ENCODE measurements around the gene PLOD1. TPM values are rescaled to one million over a fixed set of nuclear protein-coding genes. Genes with fewer than 3 reads are reported as not detected.

Gene PLOD1
- total RNA-seq, 1 donor from 2014 or later: 113 TPM

DNA sequence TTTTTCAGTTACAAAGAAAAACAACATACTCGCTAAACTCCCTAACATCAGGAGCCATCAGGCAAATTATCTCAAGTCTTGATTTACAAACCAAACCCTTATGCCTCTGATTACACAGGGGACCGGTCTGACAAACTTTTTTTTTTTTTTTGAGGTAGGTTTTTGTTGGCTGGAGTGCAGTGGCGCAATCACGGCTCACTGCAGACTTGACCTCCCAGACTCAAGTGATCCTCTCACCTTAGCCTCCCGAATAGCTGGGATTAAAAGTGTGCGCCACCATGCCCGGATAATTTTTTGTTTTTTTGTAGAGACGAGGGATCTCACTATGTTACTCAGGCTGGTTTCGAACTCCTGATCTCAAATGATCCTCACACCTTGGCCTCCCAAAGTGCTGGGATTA is 81.0 kb downstream of the PLOD1 start:
- H3K9me3 Mint-ChIP-seq (ENCODE audit: unreplicated experiment): peaks cover 14% of the 10 kb centered on the region
- H3K27me3 Mint-ChIP-seq (ENCODE audit: unreplicated experiment): peaks cover 7% of the 10 kb centered on the region
- no peak overlapping the region for H3K4me3 Mint-ChIP-seq (ENCODE audit: unreplicated experiment)
- no peaks in the 10 kb centered on the region for H3K36me3 Mint-ChIP-seq (ENCODE audit: unreplicated experiment)
- TF ChIP-seq, protein P1, sequence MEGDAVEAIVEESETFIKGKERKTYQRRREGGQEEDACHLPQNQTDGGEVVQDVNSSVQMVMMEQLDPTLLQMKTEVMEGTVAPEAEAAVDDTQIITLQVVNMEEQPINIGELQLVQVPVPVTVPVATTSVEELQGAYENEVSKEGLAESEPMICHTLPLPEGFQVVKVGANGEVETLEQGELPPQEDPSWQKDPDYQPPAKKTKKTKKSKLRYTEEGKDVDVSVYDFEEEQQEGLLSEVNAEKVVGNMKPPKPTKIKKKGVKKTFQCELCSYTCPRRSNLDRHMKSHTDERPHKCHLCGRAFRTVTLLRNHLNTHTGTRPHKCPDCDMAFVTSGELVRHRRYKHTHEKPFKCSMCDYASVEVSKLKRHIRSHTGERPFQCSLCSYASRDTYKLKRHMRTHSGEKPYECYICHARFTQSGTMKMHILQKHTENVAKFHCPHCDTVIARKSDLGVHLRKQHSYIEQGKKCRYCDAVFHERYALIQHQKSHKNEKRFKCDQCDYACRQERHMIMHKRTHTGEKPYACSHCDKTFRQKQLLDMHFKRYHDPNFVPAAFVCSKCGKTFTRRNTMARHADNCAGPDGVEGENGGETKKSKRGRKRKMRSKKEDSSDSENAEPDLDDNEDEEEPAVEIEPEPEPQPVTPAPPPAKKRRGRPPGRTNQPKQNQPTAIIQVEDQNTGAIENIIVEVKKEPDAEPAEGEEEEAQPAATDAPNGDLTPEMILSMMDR (IDR thresholded peaks at IDR 0.05; ENCODE audit: partially characterized antibody, unreplicated experiment): no peak
- peaks cover 12% of the 10 kb centered on the region for H3K4me1 Mint-ChIP-seq (ENCODE audit: low read depth, unreplicated experiment)
- H3K27ac Mint-ChIP-seq (ENCODE audit: unreplicated experiment): no peak overlapping the region
- DNase-seq: no peak

DNA sequence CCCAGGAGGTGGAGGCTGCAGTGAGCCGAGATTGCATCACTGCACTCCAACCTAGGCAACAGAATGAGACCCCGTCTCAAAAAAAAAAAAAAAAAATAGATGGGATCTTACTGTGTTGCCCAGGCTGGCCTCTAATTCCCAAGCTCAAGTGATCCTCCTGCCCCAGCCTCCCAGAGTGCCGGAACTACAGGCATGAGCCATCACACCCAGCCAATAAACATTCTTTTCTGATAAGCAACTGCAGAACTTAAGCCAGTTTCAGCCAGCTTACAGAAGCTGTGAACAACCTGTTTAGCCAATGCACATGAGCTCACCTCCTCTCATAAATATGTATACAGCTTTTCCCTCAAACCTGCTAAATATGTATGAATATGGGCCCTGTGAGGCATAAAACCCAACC is 81.7 kb downstream of the PLOD1 start:
- H3K4me3 Mint-ChIP-seq (ENCODE audit: unreplicated experiment): no peak overlapping the region
- H3K9me3 Mint-ChIP-seq (ENCODE audit: unreplicated experiment): peaks cover 14% of the 10 kb centered on the region
- no peaks in the 10 kb centered on the region for H3K36me3 Mint-ChIP-seq (ENCODE audit: unreplicated experiment)
- peaks cover 12% of the 10 kb centered on the region for H3K4me1 Mint-ChIP-seq (ENCODE audit: low read depth, unreplicated experiment)
- H3K27me3 Mint-ChIP-seq (ENCODE audit: unreplicated experiment): peaks cover 7% of the 10 kb centered on the region
- TF ChIP-seq, protein P1 (IDR thresholded peaks at IDR 0.05; ENCODE audit: partially characterized antibody, unreplicated experiment): no peak
- no peak overlapping the region for H3K27ac Mint-ChIP-seq (ENCODE audit: unreplicated experiment)
- no peak for DNase-seq

DNA sequence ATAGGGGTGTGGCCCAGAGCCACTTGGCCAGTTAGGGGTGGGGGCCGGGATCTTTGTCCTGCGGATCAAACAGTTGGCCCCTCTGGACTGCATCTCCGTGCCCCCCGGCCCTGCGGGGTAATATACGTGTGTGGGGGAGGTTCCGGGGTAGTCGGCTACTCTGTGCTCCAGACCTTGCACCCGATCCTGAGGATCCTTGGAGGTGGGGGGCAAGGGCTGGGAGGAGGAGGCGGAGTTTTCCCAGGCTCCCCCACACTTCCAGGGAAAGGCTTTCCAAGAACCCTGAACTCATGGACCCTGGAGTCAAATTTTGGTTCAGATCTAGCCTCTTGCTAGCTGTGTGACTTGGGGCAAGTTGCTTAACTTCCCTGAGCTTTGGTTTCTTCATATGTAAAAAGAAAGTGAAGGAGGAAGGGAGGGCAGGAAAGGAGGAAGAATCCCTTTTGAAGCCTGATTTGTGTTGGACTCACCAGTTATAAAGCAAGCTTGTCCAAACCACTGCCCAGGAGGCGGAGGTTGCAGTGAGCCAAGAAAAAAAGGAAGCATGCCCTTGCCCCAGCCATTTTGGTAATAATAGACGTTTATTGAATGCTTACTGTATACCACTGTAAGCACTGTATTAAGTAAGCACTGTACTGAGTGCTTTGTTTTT is 85.5 kb downstream of the PLOD1 start:
- Mint-ChIP-seq H3K9me3 (ENCODE audit: unreplicated experiment) (peaks cover 12% of the 10 kb centered on the region), H3K4me3 (ENCODE audit: unreplicated experiment) (peak overlapping the region; percentile 89), H3K4me1 (ENCODE audit: low read depth, unreplicated experiment) (no peaks in the 10 kb centered on the region), H3K27me3 (ENCODE audit: unreplicated experiment) (peaks cover 8% of the 10 kb centered on the region), H3K36me3 (ENCODE audit: unreplicated experiment) (no peaks in the 10 kb centered on the region), H3K27ac (ENCODE audit: unreplicated experiment) (peak overlapping the region; percentile 84)
- DNase-seq: no peak
- TF ChIP-seq, protein P1 (IDR thresholded peaks at IDR 0.05; ENCODE audit: partially characterized antibody, unreplicated experiment): no peak

DNA sequence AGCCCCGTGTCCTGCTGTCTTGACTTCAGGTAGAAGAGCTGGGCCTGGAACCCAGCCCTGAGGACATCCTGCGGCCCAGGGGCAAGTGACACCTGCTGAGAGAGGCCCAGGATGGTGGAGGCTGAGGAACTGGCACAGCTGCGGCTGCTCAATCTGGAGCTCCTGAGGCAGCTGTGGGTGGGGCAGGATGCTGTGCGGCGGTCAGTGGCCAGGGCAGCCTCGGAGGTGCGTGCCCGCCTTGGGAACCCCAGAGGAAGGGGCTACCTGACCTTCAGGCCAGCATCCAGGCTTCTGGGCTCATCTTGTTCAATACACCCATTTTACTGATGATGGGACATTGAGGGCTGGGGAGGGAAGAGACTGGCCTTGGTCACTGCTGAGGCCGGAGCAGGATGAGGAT is 87.1 kb downstream of the PLOD1 start:
- Mint-ChIP-seq H3K4me3 (ENCODE audit: unreplicated experiment) (no peak overlapping the region), H3K9me3 (ENCODE audit: unreplicated experiment) (peaks cover 9% of the 10 kb centered on the region), H3K4me1 (ENCODE audit: low read depth, unreplicated experiment) (no peaks in the 10 kb centered on the region), H3K27me3 (ENCODE audit: unreplicated experiment) (peaks cover 8% of the 10 kb centered on the region), H3K36me3 (ENCODE audit: unreplicated experiment) (no peaks in the 10 kb centered on the region), H3K27ac (ENCODE audit: unreplicated experiment) (no peak overlapping the region)
- no peak for DNase-seq
- TF ChIP-seq, protein P1 (IDR thresholded peaks at IDR 0.05; ENCODE audit: partially characterized antibody, unreplicated experiment): no peak

DNA sequence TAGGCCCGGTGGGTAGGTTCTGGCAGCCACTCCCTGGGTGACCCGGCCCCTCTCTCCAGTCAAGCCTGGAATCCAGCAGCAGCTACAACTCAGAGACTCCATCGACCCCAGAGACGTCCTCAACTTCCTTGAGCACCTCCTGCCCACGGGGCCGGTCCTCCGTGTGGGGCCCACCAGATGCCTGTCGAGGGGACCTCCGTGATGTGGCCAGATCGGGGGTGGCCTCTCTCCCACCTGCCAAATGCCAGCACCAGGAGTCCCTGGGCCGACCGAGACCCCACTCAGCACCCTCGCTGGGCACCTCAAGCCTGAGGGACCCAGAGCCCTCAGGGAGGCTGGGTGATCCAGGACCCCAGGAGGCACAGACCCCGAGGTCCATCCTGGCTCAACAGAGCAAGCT is 87.5 kb downstream of the PLOD1 start:
- no peak for DNase-seq
- peaks cover 8% of the 10 kb centered on the region for H3K27me3 Mint-ChIP-seq (ENCODE audit: unreplicated experiment)
- no peaks in the 10 kb centered on the region for H3K36me3 Mint-ChIP-seq (ENCODE audit: unreplicated experiment)
- H3K4me1 Mint-ChIP-seq (ENCODE audit: low read depth, unreplicated experiment): no peaks in the 10 kb centered on the region
- TF ChIP-seq, protein P1 (IDR thresholded peaks at IDR 0.05; ENCODE audit: partially characterized antibody, unreplicated experiment): no peak
- no peak overlapping the region for H3K27ac Mint-ChIP-seq (ENCODE audit: unreplicated experiment)
- peaks cover 9% of the 10 kb centered on the region for H3K9me3 Mint-ChIP-seq (ENCODE audit: unreplicated experiment)
- H3K4me3 Mint-ChIP-seq (ENCODE audit: unreplicated experiment): no peak overlapping the region

Data from glutamatergic neuron (in vitro differentiated cells).